ENCODE measurements around the gene TMC8.

The TMC8 gene

GRCh38 chr17:78182504-78182903, 51.9 kb downstream of the TMC8 start:
- no peak for DNase-seq (ENCODE audit: low read depth)

GRCh38 chr17:78183916-78184315, 53.3 kb downstream of the TMC8 start:
- DNase-seq (ENCODE audit: low read depth) = no peak

GRCh38 chr17:78184351-78184750, 53.8 kb downstream of the TMC8 start:
- no peak for DNase-seq (ENCODE audit: low read depth)

- no peak for DNase-seq (ENCODE audit: low read depth)
These were observed 54.3 kb downstream of the TMC8 start for GRCh38 chr17:78184868-78185267.

GRCh38 chr17:78185981-78186691, 55.6 kb downstream of the TMC8 start:
- peak; percentile 83 for DNase-seq (ENCODE audit: low read depth)

- DNase-seq (ENCODE audit: low read depth) = peak; percentile 94
These were observed 56.4 kb downstream of the TMC8 start, which contains the start of the genes AFMID and TK1 for GRCh38 chr17:78186692-78187595. AFMID (plus strand) TSS chr17:78187362; CDS start chr17:78187371, 9 bp downstream. TK1 (minus strand) TSS chr17:78187052; CDS start chr17:78186994, 58 bp downstream.
